ENCODE measurements around the gene ARSG.
A peak's percentile ranks its signal among the peaks of the same experiment; 100 is the strongest.

GRCh38 chr17:68246271-68247028, 44.8 kb upstream of the ARSG start:
- no peak for TF ChIP-seq CTCF (conservative IDR thresholded peaks at IDR 0.05; ENCODE audit: low read depth, low read length)
- no peak for TF ChIP-seq RAD21 (IDR thresholded peaks at IDR 0.05; ENCODE audit: low read length)
- TF ChIP-seq POLR2A (IDR thresholded peaks at IDR 0.05; ENCODE audit: low read depth, low read length) = no peak
- no peak for TF ChIP-seq RCOR1 (IDR thresholded peaks at IDR 0.05; ENCODE audit: insufficient replicate concordance, low read length)
- no peak for TF ChIP-seq ELK1 (IDR thresholded peaks at IDR 0.05; ENCODE audit: borderline replicate concordance, low read depth, low read length)
- TF ChIP-seq FOS (IDR thresholded peaks at IDR 0.05; ENCODE audit: low read depth, low read length) = no peak
- no peak for TF ChIP-seq MXI1 (IDR thresholded peaks at IDR 0.05; ENCODE audit: borderline replicate concordance, low read depth, low read length)
- TF ChIP-seq MAFK (IDR thresholded peaks at IDR 0.05; ENCODE audit: low read depth, low read length) = peak; percentile 34; the same call in 1 of the 2 replicates
- TF ChIP-seq CEBPB (IDR thresholded peaks at IDR 0.05; ENCODE audit: low read depth, low read length) = no peak

Measured in IMR-90 (cell line).